Ovary (tissue), 9 donors: ENCODE results near the gene TGFBR1. TPM values are rescaled to one million over a fixed set of nuclear protein-coding genes. Genes with fewer than 3 reads are reported as not detected.

Experiments used
- DNase-seq, 5 donors: peaks; one replicate each; pipeline ENCODE4 v3.0.0-alpha.2; 2019 to 2020
- H3K27ac ChIP-seq, 2 donors: fragments of 200-600 bp; one replicate each; pipeline versions ENCODE4 v1.5.1 to v1.8.0; 2019 to 2022
- H3K27me3 ChIP-seq: fragments of 200-600 bp; one replicate; pipeline ENCODE4 v1.8.0; 2022
- H3K36me3 ChIP-seq: fragments of 200-600 bp; sonication (generic); one replicate; pipeline ENCODE4 v1.5.1; 2019
- H3K4me1 ChIP-seq: one replicate; pipeline ENCODE4 v1.8.1; 2013; ENCODE audit warnings: mild to moderate bottlenecking, moderate library complexity; ENCODE audit not compliant: insufficient read depth
- H3K4me3 ChIP-seq: fragments of 200-600 bp; sonication (generic); one replicate; pipeline ENCODE4 v1.5.1; 2017
- H3K9me3 ChIP-seq, 2 donors: fragments of 200-600 bp in 1 of 2; sonication (generic) in 1 of 2; one replicate each; pipeline versions ENCODE4 v1.5.1 to v1.8.1; 2013 to 2019; ENCODE audit warnings: mild to moderate bottlenecking in 1 of 2, moderate library complexity in 1 of 2
- CTCF ChIP-seq, 3 donors: fragments of 450-650 bp in 2 of 3; fragments of 200-600 bp in 1 of 3; IDR thresholded peaks; one replicate each; pipeline versions ENCODE4 v1.5.1 to v1.8.0; 2016 to 2022; ENCODE audit warnings: antibody characterized with exemption in 3 of 3, mild to moderate bottlenecking in 1 of 3
- EP300 ChIP-seq: sonication (generic); formaldehyde crosslinking; IDR thresholded peaks from one replicate; pipeline ENCODE4 v1.6.1; 2017; ENCODE audit warnings: antibody characterized with exemption
- POLR2A ChIP-seq: fragments of 450-650 bp; IDR thresholded peaks from one replicate; pipeline ENCODE4 v1.6.1; 2017; ENCODE audit warnings: antibody characterized with exemption, mild to moderate bottlenecking, moderate library complexity
- WGBS, 3 donors: extraction: QIAGEN DNeasy Blood & Tissue Kit in 1 of 3; methylation state at CpG; one replicate each; pipeline versions ENCODE4 v1.1.5 to v1.1.7; 2013 to 2017; 5-methylcytosine and 5-hydroxymethylcytosine counted together
- intact Hi-C, 4 donors: fragments of 100-400 bp; cut with DNase I; formaldehyde crosslinking; loops; one replicate each; pipeline versions ENCODE4 v1.11.0 to v1.15.1; 2022 to 2023
- polyA plus RNA-seq, 2 donors: library from polyadenylated mRNA; stranded (reverse); fragments of 200-250 nt in 1 of 2; fragments of 350-450 nt in 1 of 2; fragmentation: Illumina TruSeq in 1 of 2; extraction: RNeasy Lipid Tissue Mini Kit (QIAGEN cat#74804) in 1 of 2; gene quantifications; one replicate each; pipeline ENCODE4 v1.2.3, GENCODE V29; 2013 to 2014
- total RNA-seq, 7 donors: library from RNA; depleted of rRNA in 2 of 7; stranded (reverse); fragments of >200 nt in 2 of 7; fragmentation: NEBNext Ultra II Directional in 3 of 7; extraction: Animal tissue kit (Norgen Biotek cat#: 25700) in 3 of 7; gene quantifications; one replicate each; pipeline versions ENCODE4 v1.1.0 to v1.2.4, GENCODE V29; 2016 to 2023
- donor health status: DM: no; HTN: no; CAD: no; lungs with moderate emphysema.
- donor health status: DM: no; HTN: no; CAD: no.
- donor health status: Bipolar disorder and iron deficiency.
- donor health status: DM: yes; HTN: yes; CAD: no.
- donor health status: DM: no; HTN: no; CAD: no.
- donor health status: DM: yes; HTN: yes; CAD: no.

TGFBR1 gene
- total and polyA plus RNA-seq, 9 donors = 12.5 to 55.9 (median 38.3) TPM

GRCh38 chr9:99180662-99181061 is 75.7 kb downstream of the TGFBR1 start:
- intact Hi-C loops = loop anchor here in 1 of 4 donors (10.0 kb wide), 1 partner anchor 1414 kb away; no protein-coding TSS in a partner anchor
- Histone ChIP-seq H3K27me3 (no peaks in the 10 kb centered on the region), H3K9me3 (no peaks in the 10 kb centered on the region), H3K4me1 (peaks cover 3% of the 10 kb centered on the region), H3K36me3 (no peaks in the 10 kb centered on the region), H3K4me3 (no peak overlapping the region), H3K27ac (no peak overlapping the region)
- WGBS, 3 donors = 89 to 91% (median 91%) methylated on average over 9 of the region's 9 CpGs
- TF ChIP-seq EP300 (no peak), CTCF (IDR thresholded peaks at IDR 0.05) (no peak)
- DNase-seq = no peak

- Histone ChIP-seq H3K4me3 (no peak overlapping the region), H3K36me3 (no peaks in the 10 kb centered on the region), H3K27ac (no peak overlapping the region), H3K4me1 (peaks cover 3% of the 10 kb centered on the region), H3K27me3 (no peaks in the 10 kb centered on the region), H3K9me3 (no peaks in the 10 kb centered on the region)
- no peak for DNase-seq
- WGBS, 3 donors = 63 to 85% (median 80%) methylated on average over 2 of the region's 2 CpGs
- intact Hi-C loops = loop anchor here in 1 of 4 donors (10.0 kb wide), 1 partner anchor 1414 kb away; no protein-coding TSS in a partner anchor
- no peak for TF ChIP-seq EP300
- TF ChIP-seq POLR2A = no peak
- no peak for TF ChIP-seq CTCF (IDR thresholded peaks at IDR 0.05)
These were observed 76.3 kb downstream of the TGFBR1 start for GRCh38 chr9:99181206-99181605.

GRCh38 chr9:99181621-99182020 is 76.7 kb downstream of the TGFBR1 start:
- no peak for TF ChIP-seq EP300
- TF ChIP-seq CTCF (IDR thresholded peaks at IDR 0.05) = no peak
- TF ChIP-seq POLR2A = no peak
- intact Hi-C loops = loop anchor here in 1 of 4 donors (10.0 kb wide), 1 partner anchor 1413 kb away; no protein-coding TSS in a partner anchor
- no peaks in the 10 kb centered on the region for H3K9me3 ChIP-seq

GRCh38 chr9:99182356-99182755 is 77.4 kb downstream of the TGFBR1 start:
- intact Hi-C loops = loop anchor here in 1 of 4 donors (10.0 kb wide), 1 partner anchor 1412 kb away; no protein-coding TSS in a partner anchor
- WGBS, 3 donors = 75 to 79% (median 77%) methylated on average over 3 of the region's 3 CpGs
- Histone ChIP-seq H3K27me3 (no peaks in the 10 kb centered on the region), H3K9me3 (no peaks in the 10 kb centered on the region), H3K4me3 (no peak overlapping the region), H3K27ac (no peak overlapping the region), H3K36me3 (no peaks in the 10 kb centered on the region), H3K4me1 (peaks cover 3% of the 10 kb centered on the region)
- TF ChIP-seq EP300 (no peak), CTCF (IDR thresholded peaks at IDR 0.05) (no peak), POLR2A (no peak)
- no peak for DNase-seq

More at GRCh38 chr9:99181621-99182020, 76.7 kb downstream of the TGFBR1 start:
- no peak overlapping the region for H3K4me3 ChIP-seq
- no peak overlapping the region for H3K27ac ChIP-seq
- H3K4me1 ChIP-seq = peaks cover 3% of the 10 kb centered on the region
- no peaks in the 10 kb centered on the region for H3K27me3 ChIP-seq
- no peaks in the 10 kb centered on the region for H3K36me3 ChIP-seq
- DNase-seq = no peak
- WGBS, 3 donors = 75 to 86% (median 77%) methylated on average over 4 of the region's 4 CpGs
